H9 (cell line): ENCODE measurements around the gene LRRC7. TPM values are rescaled to one million over a fixed set of nuclear protein-coding genes. Genes with fewer than 3 reads are reported as not detected.

ENCODE experiments used
- DNase-seq: peaks from one replicate; pipeline ENCODE4 v3.0.0-alpha.2; 2017
- H2AFZ ChIP-seq: one replicate; pipeline ENCODE4 v1.6.1; 2013; ENCODE audit warnings: mild to moderate bottlenecking, low read length, control low read depth, moderate library complexity
- H2AK5ac ChIP-seq: 2 replicates; pipeline ENCODE4 v1.6.1; 2013; ENCODE audit warnings: low read length, control low read depth, mixed read lengths; ENCODE audit not compliant: insufficient read length
- H2BK120ac ChIP-seq: one replicate; pipeline ENCODE4 v1.6.1; 2013; ENCODE audit warnings: low read depth, mild to moderate bottlenecking, low read length, control low read depth, inconsistent platforms; ENCODE audit not compliant: poor library complexity, severe bottlenecking
- H2BK12ac ChIP-seq: 2 replicates; pipeline ENCODE4 v1.6.1; 2013; ENCODE audit warnings: low read length, control low read depth, mixed read lengths, low read depth; ENCODE audit not compliant: insufficient read length
- H2BK15ac ChIP-seq: 2 replicates; pipeline ENCODE4 v1.6.1; 2013; ENCODE audit warnings: low read depth, low read length, control low read depth
- H2BK20ac ChIP-seq: one replicate; pipeline ENCODE4 v1.6.1; 2013; ENCODE audit warnings: low read depth, mild to moderate bottlenecking, low read length, control low read depth, inconsistent platforms; ENCODE audit not compliant: poor library complexity, severe bottlenecking
- H2BK5ac ChIP-seq: 2 replicates; pipeline ENCODE4 v1.6.1; 2013; ENCODE audit warnings: low read length, control low read depth, mixed read lengths; ENCODE audit not compliant: insufficient read length
- H3K14ac ChIP-seq: 2 replicates; pipeline ENCODE4 v1.6.1; 2013; ENCODE audit warnings: low read length, control low read depth; ENCODE audit not compliant: insufficient read depth
- H3K18ac ChIP-seq: 2 replicates; pipeline ENCODE4 v1.6.1; 2013; ENCODE audit warnings: low read depth, mild to moderate bottlenecking, mixed read lengths, low read length, control low read depth; ENCODE audit not compliant: insufficient read length
- H3K23ac ChIP-seq: 2 replicates; pipeline ENCODE4 v1.6.1; 2013; ENCODE audit warnings: low read length, control low read depth, mixed read lengths, low read depth; ENCODE audit not compliant: insufficient read length
- H3K23me2 ChIP-seq: 2 replicates; pipeline ENCODE4 v1.6.1; 2013; ENCODE audit warnings: low read depth, mild to moderate bottlenecking, mixed read lengths, low read length, control low read depth; ENCODE audit not compliant: insufficient read length, poor library complexity, severe bottlenecking
- H3K27ac ChIP-seq: 2 replicates; pipeline ENCODE4 v1.5.1; 2013; ENCODE audit warnings: low read length, control low read depth, mixed read lengths, low read depth; ENCODE audit not compliant: insufficient read length
- H3K27me3 ChIP-seq: 2 replicates; pipeline ENCODE4 v1.6.1; 2013; ENCODE audit warnings: low read length, control low read depth, inconsistent platforms; ENCODE audit not compliant: insufficient read depth
- H3K4ac ChIP-seq: 2 replicates; pipeline ENCODE4 v1.6.1; 2013; ENCODE audit warnings: low read depth, mild to moderate bottlenecking, control low read depth, inconsistent platforms, low read length, moderate library complexity
- H3K4me1 ChIP-seq: 2 replicates; pipeline ENCODE4 v1.6.1; 2013; ENCODE audit warnings: low read length, control low read depth, inconsistent platforms; ENCODE audit not compliant: insufficient read depth
- H3K4me2 ChIP-seq: 2 replicates; pipeline ENCODE4 v1.6.1; 2013; ENCODE audit warnings: low read length, control low read depth, mixed read lengths; ENCODE audit not compliant: insufficient read length, insufficient read depth
- H3K56ac ChIP-seq: 2 replicates; pipeline ENCODE4 v1.6.1; 2013; ENCODE audit warnings: low read depth, mild to moderate bottlenecking, mixed read lengths, low read length, control low read depth; ENCODE audit not compliant: insufficient read length
- H3K79me1 ChIP-seq: 2 replicates; pipeline ENCODE4 v1.6.1; 2013; ENCODE audit warnings: low read depth, mild to moderate bottlenecking, moderate library complexity, low read length, control low read depth, inconsistent platforms; ENCODE audit not compliant: insufficient read depth, poor library complexity, severe bottlenecking
- H3K79me2 ChIP-seq: 2 replicates; pipeline ENCODE4 v1.6.1; 2013; ENCODE audit warnings: low read length, control low read depth, inconsistent platforms; ENCODE audit not compliant: insufficient read depth
- H3K9ac ChIP-seq: 2 replicates; pipeline ENCODE4 v1.6.1; 2013; ENCODE audit warnings: low read length, control low read depth, mixed read lengths; ENCODE audit not compliant: insufficient read length; ENCODE audit errors: extremely low read depth
- H3K9me3 ChIP-seq: one replicate; pipeline ENCODE4 v1.6.1; 2013; ENCODE audit warnings: low read depth, low read length, inconsistent platforms; ENCODE audit not compliant: control insufficient read depth
- H3T11ph ChIP-seq: one replicate; pipeline ENCODE4 v1.6.1; 2013; ENCODE audit warnings: mild to moderate bottlenecking, low read length, control low read depth, inconsistent platforms
- H4K20me1 ChIP-seq: one replicate; pipeline ENCODE4 v1.6.1; 2013; ENCODE audit not compliant: control insufficient read depth, insufficient read length, insufficient read depth
- H4K5ac ChIP-seq: 2 replicates; pipeline ENCODE4 v1.6.1; 2013; ENCODE audit warnings: low read depth, mild to moderate bottlenecking, mixed read lengths, low read length, control low read depth; ENCODE audit not compliant: insufficient read length
- H4K8ac ChIP-seq: replicated peaks from 2 replicates; pipeline ENCODE4 v1.6.1; 2013; ENCODE audit warnings: low read length, control low read depth, mixed read lengths, low read depth; ENCODE audit not compliant: insufficient read length
- H4K91ac ChIP-seq: 2 replicates; pipeline ENCODE4 v1.6.1; 2013; ENCODE audit warnings: low read depth, mild to moderate bottlenecking, moderate library complexity, mixed read lengths, low read length, control low read depth; ENCODE audit not compliant: insufficient read length
- H3K27ac Mint-ChIP-seq, 3 experiments: 2 replicates in 2 of 3; 3 replicates in 1 of 3; pipeline ENCODE4 v1.8.0; 2020 to 2021; ENCODE audit warnings: mixed read lengths in 3 of 3, mild to moderate bottlenecking in 1 of 3, moderate library complexity in 1 of 3
- H3K27me3 Mint-ChIP-seq: 2 replicates; pipeline ENCODE4 v1.8.0; 2021; ENCODE audit warnings: low read depth, mild to moderate bottlenecking, moderate library complexity, mixed read lengths
- H3K36me3 Mint-ChIP-seq, 3 experiments: 2 replicates in 2 of 3; 3 replicates in 1 of 3; pipeline ENCODE4 v1.8.0; 2020 to 2021; ENCODE audit warnings: low read depth in 3 of 3, mixed read lengths in 3 of 3; ENCODE audit not compliant: insufficient read depth in 1 of 3
- H3K4me1 Mint-ChIP-seq, 2 experiments: 2 replicates each; pipeline ENCODE4 v1.8.0; 2020; ENCODE audit warnings: mixed read lengths in 2 of 2
- H3K4me3 Mint-ChIP-seq, 2 experiments: 2 replicates in 1 of 2; 3 replicates in 1 of 2; pipeline ENCODE4 v1.8.0; 2020 to 2021; ENCODE audit warnings: mild to moderate bottlenecking in 2 of 2, mixed read lengths in 2 of 2, moderate library complexity in 1 of 2
- H3K9me3 Mint-ChIP-seq, 2 experiments: 2 replicates in 1 of 2; 3 replicates in 1 of 2; pipeline ENCODE4 v1.8.0; 2020; ENCODE audit warnings: mild to moderate bottlenecking in 2 of 2, mixed read lengths in 2 of 2, moderate library complexity in 1 of 2
- WGBS: extraction: QIAGEN DNeasy Blood & Tissue Kit; methylation state at CpG from one replicate; pipeline ENCODE4 v1.1.7; 2013; ENCODE audit warnings: missing lambda C conversion rate, low lambda C conversion rate, mixed read lengths; ENCODE audit not compliant: insufficient read length; ENCODE audit errors: extremely low coverage; 5-methylcytosine and 5-hydroxymethylcytosine counted together
- total RNA-seq: library from RNA; stranded (reverse); gene quantifications from 2 replicates; pipeline ENCODE4 v1.2.1, GENCODE V29; 2021
- TF ChIP-seq, protein P1 (sequence below): fragments of 200-600 bp; sonication (generic); conservative IDR thresholded peaks from 3 replicates; pipeline ENCODE4 v1.8.0; 2021; ENCODE audit warnings: antibody characterized with exemption, mild to moderate bottlenecking

LRRC7 gene
- total RNA-seq, 1 experiment from 2014 or later: not detected

DNA sequence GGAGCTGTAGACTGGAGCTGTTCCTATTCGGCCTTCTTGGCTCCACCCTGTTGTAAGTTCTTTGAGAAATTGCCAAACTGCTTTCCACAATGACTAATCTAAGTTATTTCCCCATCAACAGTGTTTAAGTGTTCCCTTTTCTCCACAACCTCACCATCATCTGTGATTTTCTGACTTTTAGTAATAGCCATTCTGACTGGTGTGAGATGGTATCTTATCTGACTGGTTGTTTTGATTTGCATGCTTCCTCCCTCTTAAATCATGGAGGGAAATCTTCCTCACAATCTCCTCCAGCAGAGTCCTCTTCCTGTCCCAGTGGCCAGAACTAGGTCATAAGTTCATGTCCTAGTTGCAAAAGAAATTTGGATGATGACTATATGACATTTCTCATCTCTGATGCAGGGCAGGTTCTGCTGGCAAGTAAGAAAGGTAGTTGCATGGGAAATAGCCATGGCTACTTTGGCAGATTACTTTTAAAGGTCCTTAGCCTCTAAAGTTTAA lies 343.6 kb downstream of the LRRC7 start:
- no peaks in the 10 kb centered on the region for H3K79me2 ChIP-seq
- Mint-ChIP-seq H3K36me3 (peaks cover 4 to 9% (median 8%) of the 10 kb centered on the region in 3 experiments), H3K4me1 (peaks cover 0 to 3% of the 10 kb centered on the region in 2 experiments; a peak in 2 of 4 replicates), H3K27me3 (no peaks in the 10 kb centered on the region; the same call in 1 of the 2 replicates), H3K27ac (no peak overlapping the region), H3K4me3 (no peak overlapping the region), H3K9me3 (peaks cover 15 to 21% of the 10 kb centered on the region in 2 experiments)
- H3K9me3 ChIP-seq: no peaks in the 10 kb centered on the region
- H3K79me1 ChIP-seq: no peaks in the 10 kb centered on the region
- no peak overlapping the region for H2BK20ac ChIP-seq
- no peak for DNase-seq
- no peak overlapping the region for H2BK15ac ChIP-seq
- no peak overlapping the region for H4K91ac ChIP-seq
- H3K56ac ChIP-seq: no peak overlapping the region
- no peaks in the 10 kb centered on the region for H3K4me1 ChIP-seq
- H4K8ac ChIP-seq: no peak overlapping the region
- no peak overlapping the region for H4K5ac ChIP-seq
- no peaks in the 10 kb centered on the region for H3K23me2 ChIP-seq
- H3K18ac ChIP-seq: no peak overlapping the region
- H3K4me2 ChIP-seq: no peak overlapping the region
- no peaks in the 10 kb centered on the region for H4K20me1 ChIP-seq
- no CpG with 5 or more reads among the region's 1 CpG for WGBS
- no peaks in the 10 kb centered on the region for H3K27me3 ChIP-seq
- no peak overlapping the region for H3K4ac ChIP-seq
- no peak overlapping the region for H3K27ac ChIP-seq
- H3K9ac ChIP-seq: no peak overlapping the region
- H2BK120ac ChIP-seq: no peak overlapping the region
- H3K14ac ChIP-seq: no peak overlapping the region
- H2AFZ ChIP-seq: no peak overlapping the region
- H2AK5ac ChIP-seq: no peak overlapping the region
- H3T11ph ChIP-seq: no peak overlapping the region
- no peak overlapping the region for H2BK12ac ChIP-seq
- no peak overlapping the region for H2BK5ac ChIP-seq
- TF ChIP-seq, protein P1, sequence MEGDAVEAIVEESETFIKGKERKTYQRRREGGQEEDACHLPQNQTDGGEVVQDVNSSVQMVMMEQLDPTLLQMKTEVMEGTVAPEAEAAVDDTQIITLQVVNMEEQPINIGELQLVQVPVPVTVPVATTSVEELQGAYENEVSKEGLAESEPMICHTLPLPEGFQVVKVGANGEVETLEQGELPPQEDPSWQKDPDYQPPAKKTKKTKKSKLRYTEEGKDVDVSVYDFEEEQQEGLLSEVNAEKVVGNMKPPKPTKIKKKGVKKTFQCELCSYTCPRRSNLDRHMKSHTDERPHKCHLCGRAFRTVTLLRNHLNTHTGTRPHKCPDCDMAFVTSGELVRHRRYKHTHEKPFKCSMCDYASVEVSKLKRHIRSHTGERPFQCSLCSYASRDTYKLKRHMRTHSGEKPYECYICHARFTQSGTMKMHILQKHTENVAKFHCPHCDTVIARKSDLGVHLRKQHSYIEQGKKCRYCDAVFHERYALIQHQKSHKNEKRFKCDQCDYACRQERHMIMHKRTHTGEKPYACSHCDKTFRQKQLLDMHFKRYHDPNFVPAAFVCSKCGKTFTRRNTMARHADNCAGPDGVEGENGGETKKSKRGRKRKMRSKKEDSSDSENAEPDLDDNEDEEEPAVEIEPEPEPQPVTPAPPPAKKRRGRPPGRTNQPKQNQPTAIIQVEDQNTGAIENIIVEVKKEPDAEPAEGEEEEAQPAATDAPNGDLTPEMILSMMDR: no peak
- no peak overlapping the region for H3K23ac ChIP-seq
